M059J (cell line): ENCODE measurements around the gene BCL7C. TPM values are rescaled to one million over a fixed set of nuclear protein-coding genes. Genes with fewer than 3 reads are reported as not detected.
"Not testable (repeated sequence)": the region's sequence is repeated elsewhere in the genome, so short reads cannot be mapped to it uniquely, and the experiment has no call there.

Experiments used
- DNase-seq: peaks from one replicate; pipeline ENCODE4 v3.0.0-alpha.2; 2012; ENCODE audit warnings: low read depth
- total RNA-seq: library from RNA; depleted of rRNA; stranded (reverse); fragments of >200 nt; shearing (Covaris generic); gene quantifications from 2 replicates; pipeline ENCODE4 v1.2.3, GENCODE V29; 2014; rRNA removed

Gene BCL7C
- 33.6 and 34.7 TPM in 2 replicates for total RNA-seq

DNA sequence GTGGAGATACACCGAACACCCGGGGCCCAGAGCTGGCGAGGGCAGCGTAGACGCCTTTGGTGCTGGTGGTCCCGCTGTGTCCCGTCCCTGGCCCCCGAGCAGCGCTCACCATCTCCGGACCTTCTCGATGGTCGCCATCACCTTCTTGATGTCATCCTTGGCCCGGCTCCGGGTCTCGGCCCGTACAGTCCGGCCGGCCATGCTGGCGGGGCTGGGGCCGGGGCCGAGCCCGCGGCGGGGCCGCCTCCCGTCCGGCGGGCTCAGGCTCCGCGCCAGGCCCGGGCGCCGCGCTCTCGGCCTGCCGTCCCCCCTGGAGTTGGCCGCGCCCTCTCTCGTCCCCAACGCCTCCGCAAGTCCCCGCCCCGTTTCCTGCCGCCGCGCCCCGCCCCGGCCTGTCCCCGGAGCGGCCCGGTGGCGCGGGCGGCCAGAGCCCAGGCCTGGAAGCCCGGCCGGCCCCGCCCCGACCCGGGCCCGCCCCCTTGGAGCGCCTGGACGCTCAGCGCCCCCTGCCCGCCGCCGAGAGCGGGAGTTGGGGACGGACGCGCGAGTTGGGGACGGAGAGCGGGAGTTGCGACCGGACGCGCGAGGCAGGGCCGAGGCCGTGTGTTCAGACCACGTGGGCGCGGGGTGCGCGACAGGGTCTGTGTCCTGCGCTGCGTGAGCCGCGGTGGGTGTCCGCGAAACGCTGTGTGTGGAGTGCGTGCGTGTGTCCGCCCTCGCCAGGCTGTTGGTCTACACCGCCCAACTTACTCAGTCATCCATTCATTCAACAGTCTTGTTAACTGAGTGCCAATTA, at the start of gene BCL7C:
Gene BCL7C, minus strand, starts transcription at position 334 of the 796 bp plus-strand sequence. Its CDS starts 133 bp downstream, at position 201.
- DNase-seq, result peak; percentile 85

GRCh38 chr16:30942426-30942806, 48.5 kb upstream of the BCL7C start:
- DNase-seq, result no peak

- DNase-seq, result peak; percentile 67
These were observed 47.9 kb upstream of the BCL7C start for GRCh38 chr16:30941600-30942425.

DNA sequence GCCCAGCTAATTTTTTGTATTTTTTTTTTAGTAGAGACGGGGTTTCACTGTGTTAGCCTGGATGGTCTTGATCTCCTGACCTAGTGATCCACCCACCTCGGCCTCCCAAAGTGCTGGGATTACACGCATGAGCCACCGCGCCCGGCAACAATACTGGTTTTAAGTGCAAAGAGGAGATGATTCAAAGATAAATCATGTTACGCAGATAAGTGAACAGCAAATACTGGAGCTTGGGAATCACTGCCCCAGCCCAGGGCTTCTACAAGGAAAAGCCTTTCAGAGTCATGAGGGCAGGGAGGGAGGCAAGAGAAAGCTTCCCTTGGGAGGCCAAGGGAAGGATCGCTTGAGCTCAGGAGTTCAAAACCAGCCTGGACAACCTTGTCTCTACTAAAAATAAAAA, 45.7 kb upstream of the BCL7C start:
- DNase-seq, result not testable (repeated sequence)

- DNase-seq, result no peak
These were observed 43.8 kb upstream of the BCL7C start for GRCh38 chr16:30937692-30938091.

- peak; percentile 56 for DNase-seq
These were observed 41.1 kb upstream of the BCL7C start for GRCh38 chr16:30934827-30935557.

GRCh38 chr16:30931068-30931650, 37.3 kb upstream of the BCL7C start:
- no peak for DNase-seq

DNA sequence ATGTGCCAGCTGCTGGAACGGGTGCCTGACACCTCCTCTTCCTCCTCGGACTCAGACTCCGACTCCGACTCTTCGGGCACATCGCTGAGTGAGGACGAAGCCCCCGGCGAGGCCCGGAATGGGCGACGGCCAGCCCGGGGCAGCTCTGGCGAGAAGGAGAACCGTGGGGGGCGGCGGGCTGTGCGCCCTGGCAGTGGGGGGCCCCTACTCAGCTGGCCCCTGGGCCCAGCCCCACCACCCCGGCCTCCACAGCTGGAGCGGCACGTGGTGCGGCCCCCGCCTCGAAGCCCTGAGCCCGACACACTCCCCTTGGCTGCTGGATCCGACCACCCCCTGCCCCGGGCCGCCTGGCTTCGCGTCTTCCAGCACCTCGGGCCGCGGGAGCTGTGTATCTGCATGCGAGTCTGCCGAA, 36.3 kb upstream of the BCL7C start:
- no peak for DNase-seq

- DNase-seq, result no peak
These were observed 35.3 kb upstream of the BCL7C start for GRCh38 chr16:30929167-30929566.

DNA sequence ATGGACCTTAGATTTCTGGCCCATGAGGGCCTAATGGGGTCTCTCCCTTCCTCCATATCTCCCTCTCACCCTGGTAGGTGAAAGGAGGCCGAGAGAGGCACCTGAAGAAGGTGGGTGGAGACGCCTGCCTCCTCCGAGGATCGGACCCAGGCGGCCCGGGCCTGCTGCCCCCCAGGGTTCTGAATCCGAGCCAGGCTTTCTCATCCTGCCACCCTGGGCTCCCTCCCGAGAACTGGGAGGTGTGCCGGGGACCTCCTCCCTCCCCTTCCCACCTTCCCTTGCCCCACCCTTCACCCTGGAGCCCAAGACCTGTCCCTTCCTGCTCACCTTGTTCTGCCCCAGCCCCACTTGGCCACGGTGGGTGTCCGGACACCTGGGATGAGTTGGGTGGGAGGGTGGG, 34.5 kb upstream of the BCL7C start:
- no peak for DNase-seq

DNA sequence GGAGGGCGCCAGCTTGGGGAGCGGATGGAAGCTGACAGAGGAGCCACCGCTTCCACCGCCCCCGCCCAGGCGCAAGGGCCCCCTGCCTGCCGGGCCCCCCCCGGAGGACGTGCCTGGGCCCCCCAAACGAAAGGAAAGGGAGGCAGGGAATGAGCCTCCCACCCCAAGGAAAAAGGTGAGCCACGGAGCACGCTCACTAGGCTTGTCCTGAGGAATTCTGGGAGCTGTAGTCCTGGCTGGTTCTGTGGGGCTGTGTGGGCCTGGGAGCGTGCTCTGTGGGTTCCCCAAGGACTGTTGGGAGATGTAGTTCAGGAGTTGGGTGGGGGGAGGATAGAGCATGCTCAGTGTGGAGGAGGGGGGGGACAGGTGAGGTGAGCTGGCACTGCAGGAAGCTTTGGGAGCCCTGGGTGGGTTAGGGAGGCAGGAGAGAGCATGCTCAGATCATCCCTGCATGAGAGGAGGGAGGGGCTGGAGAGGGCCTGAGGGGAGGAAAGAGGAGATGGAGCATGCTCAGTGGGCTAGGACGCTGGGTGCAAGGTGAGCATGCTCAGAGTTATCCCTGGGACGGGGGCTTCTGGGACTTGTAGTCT, 34.0 kb upstream of the BCL7C start:
- DNase-seq, result peak; percentile 62

DNA sequence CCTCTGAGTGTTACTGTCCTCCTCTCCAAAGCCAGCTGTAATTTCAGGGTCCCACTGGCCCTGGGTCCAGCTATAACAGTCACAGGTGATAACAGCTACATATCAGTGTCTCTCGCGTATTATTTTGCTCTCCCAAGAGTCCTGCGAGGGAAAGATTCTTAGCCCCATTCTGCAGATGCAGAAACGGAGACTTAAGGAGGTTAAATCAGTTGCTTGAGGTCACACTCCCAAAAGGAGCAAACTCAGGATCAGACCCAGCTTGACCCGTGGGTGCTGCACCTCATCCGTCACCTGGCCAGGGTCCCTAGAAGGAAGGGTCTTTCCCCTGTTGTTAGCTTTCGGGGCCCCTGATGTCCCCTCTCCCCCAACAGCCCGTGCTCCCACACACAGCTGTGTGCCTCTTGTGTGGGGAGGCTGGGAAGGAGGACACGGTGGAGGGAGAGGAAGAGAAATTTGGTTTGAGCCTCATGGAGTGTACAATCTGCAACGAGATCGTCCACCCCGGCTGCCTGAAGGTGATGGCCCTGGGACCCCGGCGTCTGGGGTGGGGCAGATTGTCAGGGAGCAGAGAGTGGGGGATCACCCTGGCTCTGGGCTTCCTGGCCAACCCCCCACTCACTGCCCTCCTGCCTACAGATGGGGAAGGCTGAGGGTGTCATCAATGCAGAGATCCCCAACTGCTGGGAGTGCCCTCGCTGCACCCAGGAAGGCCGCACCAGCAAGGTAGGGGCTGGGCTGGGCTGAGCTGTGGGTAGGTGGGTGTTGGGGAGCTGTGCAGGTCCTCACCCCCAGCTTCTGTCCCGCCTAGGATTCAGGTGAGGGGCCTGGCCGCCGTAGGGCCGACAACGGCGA, 33.3 kb upstream of the BCL7C start:
- no peak for DNase-seq

- DNase-seq, result no peak
These were observed 32.3 kb upstream of the BCL7C start for GRCh38 chr16:30925995-30926811.

GRCh38 chr16:30925632-30925987, 31.7 kb upstream of the BCL7C start:
- no peak for DNase-seq

- no peak for DNase-seq
These were observed 31.2 kb upstream of the BCL7C start for GRCh38 chr16:30924913-30925631.

DNA sequence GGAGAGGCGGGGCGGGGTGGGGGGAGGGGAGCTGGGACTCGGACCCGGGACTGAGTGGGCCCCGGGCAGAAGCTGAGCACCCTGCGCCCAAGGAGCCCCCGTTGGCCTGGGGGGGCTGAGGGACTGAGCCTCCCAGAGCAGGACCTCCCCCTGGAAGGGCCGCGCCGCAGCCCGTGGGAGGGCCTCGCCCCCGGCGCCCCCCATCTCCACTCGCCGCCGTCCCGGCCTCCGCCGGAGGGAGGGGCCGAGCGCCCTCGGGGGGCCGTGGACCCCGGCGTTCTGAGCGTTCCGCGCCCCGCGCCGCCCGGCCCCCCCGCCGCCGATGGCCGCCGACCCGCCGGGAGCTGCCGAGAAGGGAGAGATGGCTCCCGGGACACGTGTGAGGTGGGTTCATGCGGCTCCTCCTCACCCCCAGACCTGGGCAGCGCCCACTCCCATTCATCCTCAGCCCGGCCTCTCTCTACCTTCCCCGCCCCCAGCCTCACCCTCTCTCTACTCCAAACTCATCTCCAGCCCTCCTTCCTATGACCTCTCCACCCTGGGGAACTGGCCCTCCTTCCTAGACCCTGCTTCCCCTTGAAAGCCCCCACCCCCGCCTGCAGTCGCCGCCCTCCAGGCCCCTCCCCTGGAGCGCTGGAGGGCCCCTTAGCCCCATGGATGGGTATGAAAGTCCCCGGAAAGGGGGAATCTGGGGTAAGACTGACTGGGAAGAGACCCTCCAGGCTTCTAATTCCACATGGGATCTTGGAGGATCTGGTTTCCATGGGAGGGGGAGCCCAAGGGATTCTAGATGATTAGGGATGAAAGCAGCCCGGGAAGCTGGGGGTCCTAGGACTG, 30.4 kb upstream of the BCL7C start:
- DNase-seq, result no peak

DNA sequence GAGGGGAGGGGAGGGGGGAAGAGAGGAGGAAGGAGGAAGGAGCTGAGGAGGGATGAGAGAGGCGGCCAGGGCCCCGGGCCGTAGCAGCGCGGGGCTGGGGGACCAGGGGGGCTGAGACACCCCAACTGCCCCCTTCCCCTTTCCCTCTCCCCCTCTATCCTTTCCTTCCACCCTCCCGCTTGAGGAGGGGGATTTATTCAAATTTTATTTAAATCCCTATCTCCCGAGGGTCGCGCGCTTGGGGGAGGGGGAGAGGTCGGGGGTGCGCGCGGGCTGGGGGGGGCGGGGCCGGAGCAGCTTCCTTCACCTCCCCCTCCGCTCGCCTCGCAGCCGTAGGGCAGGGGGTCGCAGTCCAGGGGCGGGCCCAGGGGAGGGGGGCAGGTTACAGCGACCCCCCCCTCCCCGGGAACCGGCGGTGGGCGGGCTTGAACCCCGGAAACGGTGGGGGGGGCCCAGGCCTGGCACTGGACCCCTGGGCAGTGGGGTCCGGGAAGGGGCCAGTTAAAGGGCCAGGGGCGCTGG, 29.7 kb upstream of the BCL7C start, which contains the start of gene FBXL19:
Gene FBXL19, plus strand, starts transcription at position 19 of the 522 bp plus-strand sequence. CDS start 2,183 bp downstream, outside the sequence.
- DNase-seq, result no peak
